ENCODE results near the gene GORAB.

The GORAB gene

GRCh38 chr1:170537798-170538503 is 6.0 kb downstream of the GORAB start:
- H3K27me3 ChIP-seq (replicated peaks; ENCODE audit: control insufficient read depth, insufficient read depth, low read length), result no peaks in the 10 kb centered on the region
- no peaks in the 10 kb centered on the region; the same call in none of the 2 replicates for H3K36me3 ChIP-seq (ENCODE audit: control insufficient read depth, insufficient read depth, low read length)
- TF ChIP-seq CTCF (IDR thresholded peaks at IDR 0.05; ENCODE audit: insufficient read depth, low read length, poor library complexity, severe bottlenecking), result no peak
- no peak overlapping the region for H3K4me3 ChIP-seq (replicated peaks; ENCODE audit: low read depth, low read length)
- no peak for DNase-seq (ENCODE audit: extremely low read depth, insufficient read length)

GRCh38 chr1:170538687-170539086 is 6.7 kb downstream of the GORAB start:
- H3K27me3 ChIP-seq (replicated peaks; ENCODE audit: control insufficient read depth, insufficient read depth, low read length), result no peaks in the 10 kb centered on the region
- DNase-seq (ENCODE audit: extremely low read depth, insufficient read length), result no peak
- no peak overlapping the region for H3K4me3 ChIP-seq (replicated peaks; ENCODE audit: low read depth, low read length)
- TF ChIP-seq CTCF (IDR thresholded peaks at IDR 0.05; ENCODE audit: insufficient read depth, low read length, poor library complexity, severe bottlenecking), result no peak
- no peaks in the 10 kb centered on the region; the same call in none of the 2 replicates for H3K36me3 ChIP-seq (ENCODE audit: control insufficient read depth, insufficient read depth, low read length)

GRCh38 chr1:170539154-170539553 is 7.2 kb downstream of the GORAB start:
- Histone ChIP-seq H3K27me3 (replicated peaks; ENCODE audit: control insufficient read depth, insufficient read depth, low read length) (no peaks in the 10 kb centered on the region), H3K36me3 (ENCODE audit: control insufficient read depth, insufficient read depth, low read length) (no peaks in the 10 kb centered on the region; the same call in none of the 2 replicates), H3K4me3 (replicated peaks; ENCODE audit: low read depth, low read length) (no peak overlapping the region)
- no peak for TF ChIP-seq CTCF (IDR thresholded peaks at IDR 0.05; ENCODE audit: insufficient read depth, low read length, poor library complexity, severe bottlenecking)
- DNase-seq (ENCODE audit: extremely low read depth, insufficient read length), result no peak

- H3K27me3 ChIP-seq (replicated peaks; ENCODE audit: control insufficient read depth, insufficient read depth, low read length), result no peaks in the 10 kb centered on the region
- no peak for DNase-seq (ENCODE audit: extremely low read depth, insufficient read length)
- H3K4me3 ChIP-seq (replicated peaks; ENCODE audit: low read depth, low read length), result no peak overlapping the region
- no peak for TF ChIP-seq CTCF (IDR thresholded peaks at IDR 0.05; ENCODE audit: insufficient read depth, low read length, poor library complexity, severe bottlenecking)
- peaks cover 2% of the 10 kb centered on the region for H3K36me3 ChIP-seq (ENCODE audit: control insufficient read depth, insufficient read depth, low read length)
Measured at GRCh38 chr1:170544624-170545023, 12.7 kb downstream of the GORAB start.

GRCh38 chr1:170545476-170545875 is 13.5 kb downstream of the GORAB start:
- Histone ChIP-seq H3K36me3 (ENCODE audit: control insufficient read depth, insufficient read depth, low read length) (peaks cover 4% of the 10 kb centered on the region), H3K4me3 (replicated peaks; ENCODE audit: low read depth, low read length) (no peak overlapping the region), H3K27me3 (replicated peaks; ENCODE audit: control insufficient read depth, insufficient read depth, low read length) (no peaks in the 10 kb centered on the region)
- DNase-seq (ENCODE audit: extremely low read depth, insufficient read length), result no peak
- TF ChIP-seq CTCF (IDR thresholded peaks at IDR 0.05; ENCODE audit: insufficient read depth, low read length, poor library complexity, severe bottlenecking), result no peak
